ENCODE results near the gene ST14.

- TF ChIP-seq EZH2phosphoT487 (IDR thresholded peaks at IDR 0.05; ENCODE audit: insufficient read depth, low read depth): no peak
- TF ChIP-seq EZH2 (IDR thresholded peaks at IDR 0.05; ENCODE audit: insufficient read depth, poor library complexity, severe bottlenecking): no peak
Measured at GRCh38 chr11:130179396-130180306, 20.1 kb downstream of the ST14 start.
